PFSK-1 (cell line): Measurements from ENCODE around the gene DTNA.

ENCODE experiments used
- FOXP2 ChIP-seq: optimal IDR thresholded peaks from 2 replicates; pipeline ENCODE3; 2011; ENCODE audit warnings: borderline replicate concordance, control low read depth, inconsistent platforms; ENCODE audit not compliant: insufficient read depth; ENCODE audit errors: extremely low read length, extremely low read depth
- POLR2AphosphoS5 ChIP-seq: IDR thresholded peaks from 2 replicates; pipeline ENCODE4 v1.6.1; 2012; ENCODE audit warnings: low read depth, mild to moderate bottlenecking, control low read depth, low read length, moderate library complexity
- SIN3A ChIP-seq: IDR thresholded peaks from 2 replicates; pipeline ENCODE4 v1.6.1; 2012; ENCODE audit warnings: mild to moderate bottlenecking, low read length, moderate library complexity, borderline replicate concordance; ENCODE audit not compliant: insufficient read depth
- TAF1 ChIP-seq: IDR thresholded peaks from 2 replicates; pipeline ENCODE4 v1.6.1; 2012; ENCODE audit warnings: low read length, control low read depth, borderline replicate concordance; ENCODE audit not compliant: insufficient read depth
- TF ChIP-seq, protein P1 (sequence below), 2 experiments: IDR thresholded peaks; 2 replicates each; pipeline versions ENCODE4 v1.6.1 to v1.8.0; 2011 to 2012; ENCODE audit warnings: low read depth in 2 of 2, low read length in 2 of 2, control low read depth in 1 of 2, inconsistent platforms in 1 of 2, mild to moderate bottlenecking in 1 of 2, moderate library complexity in 1 of 2; ENCODE audit not compliant: insufficient read depth in 1 of 2

GRCh38 chr18:34773378-34773777 lies 63.3 kb downstream of the DTNA start:
- no peak for TF ChIP-seq TAF1
- TF ChIP-seq POLR2AphosphoS5, result no peak
- TF ChIP-seq, protein P1, sequence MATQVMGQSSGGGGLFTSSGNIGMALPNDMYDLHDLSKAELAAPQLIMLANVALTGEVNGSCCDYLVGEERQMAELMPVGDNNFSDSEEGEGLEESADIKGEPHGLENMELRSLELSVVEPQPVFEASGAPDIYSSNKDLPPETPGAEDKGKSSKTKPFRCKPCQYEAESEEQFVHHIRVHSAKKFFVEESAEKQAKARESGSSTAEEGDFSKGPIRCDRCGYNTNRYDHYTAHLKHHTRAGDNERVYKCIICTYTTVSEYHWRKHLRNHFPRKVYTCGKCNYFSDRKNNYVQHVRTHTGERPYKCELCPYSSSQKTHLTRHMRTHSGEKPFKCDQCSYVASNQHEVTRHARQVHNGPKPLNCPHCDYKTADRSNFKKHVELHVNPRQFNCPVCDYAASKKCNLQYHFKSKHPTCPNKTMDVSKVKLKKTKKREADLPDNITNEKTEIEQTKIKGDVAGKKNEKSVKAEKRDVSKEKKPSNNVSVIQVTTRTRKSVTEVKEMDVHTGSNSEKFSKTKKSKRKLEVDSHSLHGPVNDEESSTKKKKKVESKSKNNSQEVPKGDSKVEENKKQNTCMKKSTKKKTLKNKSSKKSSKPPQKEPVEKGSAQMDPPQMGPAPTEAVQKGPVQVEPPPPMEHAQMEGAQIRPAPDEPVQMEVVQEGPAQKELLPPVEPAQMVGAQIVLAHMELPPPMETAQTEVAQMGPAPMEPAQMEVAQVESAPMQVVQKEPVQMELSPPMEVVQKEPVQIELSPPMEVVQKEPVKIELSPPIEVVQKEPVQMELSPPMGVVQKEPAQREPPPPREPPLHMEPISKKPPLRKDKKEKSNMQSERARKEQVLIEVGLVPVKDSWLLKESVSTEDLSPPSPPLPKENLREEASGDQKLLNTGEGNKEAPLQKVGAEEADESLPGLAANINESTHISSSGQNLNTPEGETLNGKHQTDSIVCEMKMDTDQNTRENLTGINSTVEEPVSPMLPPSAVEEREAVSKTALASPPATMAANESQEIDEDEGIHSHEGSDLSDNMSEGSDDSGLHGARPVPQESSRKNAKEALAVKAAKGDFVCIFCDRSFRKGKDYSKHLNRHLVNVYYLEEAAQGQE (IDR thresholded peaks at IDR 0.05; ENCODE audit: insufficient read depth in 1 of 2, low read depth in 2 of 2, low read length in 2 of 2), result no peak
- no peak for TF ChIP-seq SIN3A
- TF ChIP-seq FOXP2, result no peak
